Thoracic aorta (tissue), 2 donors: ENCODE results near the gene ICAM2. TPM values are rescaled to one million over a fixed set of nuclear protein-coding genes. Genes with fewer than 3 reads are reported as not detected.

Experiments
- ATAC-seq: fragments of 150-250 bp; one replicate; pipeline ENCODE4 v1.8.0; 2017; ENCODE audit warnings: low read depth; ENCODE audit not compliant: insufficient number of reproducible peaks, low FRiP score
- DNase-seq: peaks from one replicate; pipeline ENCODE4 v3.0.0-alpha.2; 2020; ENCODE audit warnings: low spot score
- H3K27ac ChIP-seq, 2 donors: fragments of 200-600 bp; sonication (generic); 1 replicate in 1 of 2; 2 replicates in 1 of 2; pipeline ENCODE4 v1.5.1; 2016; ENCODE audit warnings: mild to moderate bottlenecking in 2 of 2, moderate library complexity in 2 of 2
- H3K27me3 ChIP-seq: fragments of 200-600 bp; sonication (generic); replicated peaks from 2 replicates; pipeline ENCODE4 v1.6.0; 2016; ENCODE audit warnings: mild to moderate bottlenecking; ENCODE audit not compliant: insufficient read depth
- H3K36me3 ChIP-seq: fragments of 200-600 bp; sonication (generic); one replicate; pipeline ENCODE4 v1.5.1; 2016
- H3K4me1 ChIP-seq, 2 donors: fragments of 200-600 bp; sonication (generic); 1 replicate in 1 of 2; 2 replicates in 1 of 2; pipeline versions ENCODE4 v1.5.1 to v1.6.0; 2016; ENCODE audit warnings: low read depth in 2 of 2, mild to moderate bottlenecking in 1 of 2; ENCODE audit not compliant: control insufficient read depth in 1 of 2
- H3K4me3 ChIP-seq: fragments of 200-600 bp; sonication (generic); 2 replicates; pipeline ENCODE4 v1.5.1; 2016; ENCODE audit warnings: mild to moderate bottlenecking
- H3K9me3 ChIP-seq: fragments of 200-600 bp; sonication (generic); 2 replicates; pipeline ENCODE4 v1.5.1; 2016
- total RNA-seq, 2 donors: library from RNA; depleted of rRNA; stranded (reverse); fragments of >200 nt; gene quantifications; one replicate each; pipeline versions ENCODE4 v1.1.0 to v1.2.3, GENCODE V29; 2016
- TF ChIP-seq, protein P1 (sequence below): fragments of 200-600 bp; sonication (generic); IDR thresholded peaks from one replicate; pipeline ENCODE4 v1.5.1; 2019; ENCODE audit warnings: antibody characterized with exemption

ICAM2 gene
- total RNA-seq, 2 donors from 2014 or later: 41.6 to 46.6 TPM

DNA sequence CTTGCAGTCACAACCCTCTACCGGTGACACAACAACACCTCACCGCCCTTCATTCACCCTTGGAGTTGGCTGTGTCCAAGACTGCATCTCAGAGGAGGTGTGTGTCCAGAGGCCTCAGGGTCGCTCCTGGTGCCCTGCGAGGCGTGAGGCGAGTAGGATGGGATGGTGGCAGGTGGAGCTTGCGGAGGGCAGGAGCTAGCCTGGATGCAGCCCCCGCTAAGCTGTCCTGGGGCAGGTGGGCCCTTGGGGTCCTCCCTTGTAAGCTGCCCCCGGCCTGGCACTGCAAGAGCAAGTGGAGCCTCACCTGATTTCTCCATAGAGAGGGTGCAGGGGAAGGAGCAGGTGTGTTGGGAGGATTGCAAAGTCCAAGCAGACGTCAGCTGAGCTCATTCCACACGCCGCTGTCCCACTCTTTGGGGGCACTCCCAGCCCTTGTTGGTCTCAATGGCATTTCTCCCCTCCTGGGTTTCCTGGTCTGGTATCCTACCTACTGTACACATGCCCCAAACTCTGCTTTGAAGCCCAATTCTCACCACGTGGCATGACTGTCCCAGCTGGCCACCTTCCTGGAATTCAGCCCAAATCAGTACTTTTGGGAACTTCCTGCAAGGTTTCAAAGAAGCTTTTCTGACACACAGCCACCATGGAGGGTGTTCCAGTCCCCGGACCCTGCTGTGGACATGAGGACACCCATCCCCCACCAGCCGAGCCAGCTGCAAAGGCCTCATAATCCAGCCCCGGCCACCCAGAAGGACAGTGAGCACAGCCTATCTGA lies 18.1 kb upstream of the ICAM2 start:
- Histone ChIP-seq H3K4me1 (peaks cover 0 to 16% of the 10 kb centered on the region in 2 donors), H3K9me3 (no peaks in the 10 kb centered on the region), H3K27me3 (no peaks in the 10 kb centered on the region), H3K4me3 (no peak overlapping the region), H3K27ac (no peak overlapping the region), H3K36me3 (peaks cover 2% of the 10 kb centered on the region)
- ATAC-seq (no peak), DNase-seq (no peak)
- TF ChIP-seq, protein P1, sequence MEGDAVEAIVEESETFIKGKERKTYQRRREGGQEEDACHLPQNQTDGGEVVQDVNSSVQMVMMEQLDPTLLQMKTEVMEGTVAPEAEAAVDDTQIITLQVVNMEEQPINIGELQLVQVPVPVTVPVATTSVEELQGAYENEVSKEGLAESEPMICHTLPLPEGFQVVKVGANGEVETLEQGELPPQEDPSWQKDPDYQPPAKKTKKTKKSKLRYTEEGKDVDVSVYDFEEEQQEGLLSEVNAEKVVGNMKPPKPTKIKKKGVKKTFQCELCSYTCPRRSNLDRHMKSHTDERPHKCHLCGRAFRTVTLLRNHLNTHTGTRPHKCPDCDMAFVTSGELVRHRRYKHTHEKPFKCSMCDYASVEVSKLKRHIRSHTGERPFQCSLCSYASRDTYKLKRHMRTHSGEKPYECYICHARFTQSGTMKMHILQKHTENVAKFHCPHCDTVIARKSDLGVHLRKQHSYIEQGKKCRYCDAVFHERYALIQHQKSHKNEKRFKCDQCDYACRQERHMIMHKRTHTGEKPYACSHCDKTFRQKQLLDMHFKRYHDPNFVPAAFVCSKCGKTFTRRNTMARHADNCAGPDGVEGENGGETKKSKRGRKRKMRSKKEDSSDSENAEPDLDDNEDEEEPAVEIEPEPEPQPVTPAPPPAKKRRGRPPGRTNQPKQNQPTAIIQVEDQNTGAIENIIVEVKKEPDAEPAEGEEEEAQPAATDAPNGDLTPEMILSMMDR: no peak

- ATAC-seq: no peak
- Histone ChIP-seq H3K9me3 (no peaks in the 10 kb centered on the region), H3K4me1 (peaks cover 0 to 11% of the 10 kb centered on the region in 2 donors), H3K27ac (no peak overlapping the region), H3K4me3 (no peak overlapping the region), H3K27me3 (no peaks in the 10 kb centered on the region), H3K36me3 (no peaks in the 10 kb centered on the region)
- TF ChIP-seq, protein P1: no peak
- no peak for DNase-seq
Observed at GRCh38 chr17:64037802-64038201, 17.4 kb upstream of the ICAM2 start.

DNA sequence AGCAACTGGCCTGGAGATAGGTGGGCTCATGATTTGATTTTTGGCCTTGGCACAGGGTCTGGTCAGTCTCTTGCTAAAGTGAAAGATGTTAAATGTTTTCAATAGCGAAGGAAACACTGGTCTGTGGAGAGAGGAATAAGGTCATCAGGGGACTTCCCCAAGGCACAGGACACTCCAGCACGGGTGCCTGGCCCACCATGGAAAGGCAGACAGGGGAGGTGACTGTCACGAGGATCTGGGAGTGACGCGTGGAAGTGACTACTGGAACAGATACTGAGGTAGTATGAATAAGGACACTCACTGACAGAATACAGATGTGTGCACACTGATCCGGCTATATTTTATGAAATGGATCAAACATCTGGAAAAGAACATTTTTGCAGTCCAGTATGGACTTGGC lies 16.7 kb upstream of the ICAM2 start:
- Histone ChIP-seq H3K27me3 (no peaks in the 10 kb centered on the region), H3K27ac (no peak overlapping the region), H3K4me1 (peaks cover 0 to 7% of the 10 kb centered on the region in 2 donors), H3K4me3 (no peak overlapping the region), H3K36me3 (no peaks in the 10 kb centered on the region), H3K9me3 (no peaks in the 10 kb centered on the region)
- TF ChIP-seq, protein P1: no peak
- DNase-seq (no peak), ATAC-seq (no peak)

DNA sequence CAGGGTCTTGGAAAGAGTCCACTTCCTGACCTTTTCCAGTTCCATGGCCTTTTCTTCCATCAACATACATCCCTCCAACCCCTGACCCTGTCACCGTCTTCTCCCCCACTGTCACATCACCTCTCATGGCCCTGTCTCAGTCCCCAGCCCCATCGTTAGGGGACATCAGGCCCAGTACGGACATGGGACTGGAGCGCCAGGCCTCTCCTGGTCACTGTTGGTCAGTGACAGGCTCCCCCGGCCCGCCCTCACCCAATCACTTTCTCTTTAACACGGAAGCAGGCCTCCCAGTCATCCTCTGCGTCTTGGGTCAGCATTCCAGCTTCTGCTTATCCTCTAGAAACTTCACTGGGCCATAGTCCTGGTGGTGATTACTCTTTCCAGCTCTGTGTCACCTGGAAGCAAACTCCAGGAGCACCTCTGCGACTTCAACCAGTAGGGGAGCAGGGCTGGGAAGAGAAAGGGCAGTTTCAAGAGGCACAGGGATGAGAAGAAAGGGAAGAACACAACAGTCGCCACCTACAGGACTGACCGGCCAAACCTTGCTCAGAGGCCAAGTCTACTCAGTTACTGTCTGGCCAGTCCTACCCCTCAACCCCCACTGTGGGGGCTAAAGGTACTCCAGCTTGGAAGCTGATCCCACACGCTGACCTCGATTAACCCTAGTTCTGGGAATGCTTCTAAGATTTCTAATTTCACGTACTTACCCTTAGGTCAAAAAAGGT lies 15.9 kb upstream of the ICAM2 start:
- Histone ChIP-seq H3K36me3 (no peaks in the 10 kb centered on the region), H3K9me3 (no peaks in the 10 kb centered on the region), H3K27ac (no peak overlapping the region), H3K4me1 (peaks cover 0 to 7% of the 10 kb centered on the region in 2 donors), H3K27me3 (no peaks in the 10 kb centered on the region), H3K4me3 (no peak overlapping the region)
- no peak for ATAC-seq
- no peak for DNase-seq
- TF ChIP-seq, protein P1: no peak

GRCh38 chr17:64032081-64032480 lies 11.6 kb upstream of the ICAM2 start:
- Histone ChIP-seq H3K4me3 (no peak overlapping the region), H3K4me1 (no peaks in the 10 kb centered on the region), H3K9me3 (no peaks in the 10 kb centered on the region), H3K36me3 (no peaks in the 10 kb centered on the region), H3K27me3 (no peaks in the 10 kb centered on the region), H3K27ac (no peak overlapping the region)
- TF ChIP-seq, protein P1: no peak
- DNase-seq (no peak), ATAC-seq (no peak)
